ENCODE data around the gene CLCA2.

The CLCA2 gene

GRCh38 chr1:86423873-86424272 is at the start of gene CLCA2:
Gene CLCA2 (plus strand): TSS chr1:86424171. CDS start chr1:86424248, 77 bp downstream.
- DNase-seq, result no peak

DNA sequence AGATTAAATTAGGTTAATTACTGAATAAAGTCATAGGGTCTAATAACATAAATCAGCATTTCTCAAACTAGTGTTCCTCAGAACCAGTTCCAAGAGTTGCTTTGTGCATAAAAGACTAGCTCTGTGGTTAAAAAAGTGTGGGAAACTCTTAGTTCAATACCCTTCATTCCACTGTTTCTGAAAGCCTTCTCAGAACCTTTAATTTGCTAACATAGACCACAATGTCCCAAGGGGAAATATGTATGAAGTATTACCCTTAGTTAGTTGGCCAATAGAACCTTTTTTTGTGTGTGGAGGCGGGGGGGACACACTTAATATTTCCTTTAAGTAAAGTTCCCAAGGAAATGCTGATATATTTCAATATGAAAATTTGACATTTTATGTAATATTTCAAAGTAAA is 48.3 kb upstream of the CLCA2 start:
- no peak for DNase-seq

- DNase-seq, result no peak
Measured at GRCh38 chr1:86377341-86377740, 46.6 kb upstream of the CLCA2 start.

GRCh38 chr1:86378813-86379212 is 45.2 kb upstream of the CLCA2 start:
- no peak for DNase-seq

GRCh38 chr1:86380257-86380861 is 43.6 kb upstream of the CLCA2 start:
- DNase-seq, result peak; percentile 28

- DNase-seq, result no peak
Measured at GRCh38 chr1:86381223-86381622, 42.7 kb upstream of the CLCA2 start.

GRCh38 chr1:86382878-86383277 is 41.1 kb upstream of the CLCA2 start:
- DNase-seq, result no peak

DNA sequence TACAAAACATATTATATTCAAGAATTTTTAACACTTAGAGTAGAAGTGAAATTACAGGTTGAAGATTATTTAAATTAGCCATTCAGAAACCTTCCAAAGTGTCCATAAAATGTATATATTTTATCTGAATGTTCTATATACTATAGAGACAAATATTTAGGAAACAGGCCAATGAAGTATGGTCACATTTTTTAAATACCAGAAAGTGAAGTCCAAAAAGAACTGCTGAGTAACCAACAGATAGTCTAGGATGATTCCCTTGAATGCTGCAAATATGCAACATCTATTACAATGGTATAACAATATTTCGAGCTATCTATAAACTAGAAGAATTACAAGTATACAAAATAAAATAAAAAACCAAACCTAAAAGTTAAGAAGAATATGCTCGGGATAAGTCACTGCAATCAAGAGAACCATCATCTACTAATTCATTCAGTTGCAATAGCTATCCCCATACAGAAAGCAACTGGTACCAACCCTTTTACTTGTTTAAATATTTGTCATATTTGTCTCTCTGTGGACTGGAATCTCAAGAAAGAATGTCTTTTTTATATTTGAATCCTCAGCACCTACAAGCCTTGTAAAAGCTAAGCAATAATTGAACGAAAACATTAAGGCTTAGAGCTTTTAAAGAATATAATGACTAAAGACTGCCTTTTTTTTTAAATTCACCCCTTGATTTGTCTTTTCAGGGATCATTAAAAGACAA is 35.9 kb upstream of the CLCA2 start:
- DNase-seq, result no peak

GRCh38 chr1:86388777-86389176 is 35.2 kb upstream of the CLCA2 start:
- no peak for DNase-seq

DNA sequence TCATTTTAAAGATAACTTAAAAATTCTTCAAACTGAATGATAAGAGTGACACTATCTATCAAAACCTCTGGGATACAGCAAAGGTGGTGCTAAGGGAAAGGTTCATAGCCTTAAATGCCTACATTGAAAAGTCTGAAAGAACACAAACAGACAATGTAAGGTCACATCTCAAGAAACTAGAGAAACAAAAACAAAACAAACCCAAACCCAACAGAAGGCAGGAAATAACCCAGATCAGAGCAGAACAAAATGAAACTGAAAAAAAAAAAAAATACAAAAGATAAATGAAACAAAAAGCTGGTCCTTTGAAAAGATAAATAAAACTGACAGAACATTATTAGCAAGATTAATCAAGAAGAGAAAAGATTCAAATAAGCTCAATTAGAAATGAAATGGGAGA is 34.7 kb upstream of the CLCA2 start:
- DNase-seq, result no peak

- DNase-seq, result no peak
Measured at GRCh38 chr1:86394416-86394815, 29.6 kb upstream of the CLCA2 start.

DNA sequence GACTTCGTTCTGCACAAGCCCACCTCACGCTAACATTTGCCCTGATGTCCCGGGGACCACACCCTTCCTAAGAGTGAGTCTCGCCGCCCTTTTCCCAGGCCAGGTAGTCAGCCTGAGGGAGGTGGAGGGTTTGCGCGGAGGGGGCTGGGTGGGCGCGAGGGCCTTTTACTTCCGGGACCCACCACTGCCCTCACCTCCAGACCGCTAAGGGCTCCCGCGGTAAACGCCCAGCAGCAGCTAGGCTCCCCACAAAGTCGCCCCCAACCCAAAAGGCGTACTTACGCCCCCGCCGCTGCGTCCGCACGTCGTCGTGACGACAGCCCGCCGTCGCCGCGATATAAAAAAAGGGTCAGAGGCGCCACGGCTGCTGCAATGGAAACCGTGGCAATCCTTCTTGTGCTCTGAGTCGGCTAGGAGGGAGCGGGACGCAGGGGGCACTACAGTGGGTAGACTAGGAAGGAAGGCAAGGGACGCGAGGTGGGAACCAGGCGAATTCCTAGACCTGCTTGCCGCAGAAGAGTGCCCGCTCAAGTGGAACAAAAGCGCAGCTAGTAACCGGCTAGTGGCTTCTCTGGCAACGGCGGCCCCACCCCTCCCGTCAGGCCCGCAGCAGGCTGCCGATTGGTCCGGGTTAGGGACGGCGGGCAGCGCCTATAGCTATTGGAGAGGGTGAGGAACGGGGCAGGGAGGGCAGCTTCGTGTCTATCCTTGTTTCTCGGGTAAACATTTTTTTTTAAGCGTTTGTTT is 28.0 kb upstream of the CLCA2 start, which contains the start of gene ODF2L:
Gene ODF2L (minus strand): TSS at position 573 of the 747 bp plus-strand sequence. CDS start 9,296 bp downstream, outside the sequence.
- DNase-seq, result peak; percentile 81

DNA sequence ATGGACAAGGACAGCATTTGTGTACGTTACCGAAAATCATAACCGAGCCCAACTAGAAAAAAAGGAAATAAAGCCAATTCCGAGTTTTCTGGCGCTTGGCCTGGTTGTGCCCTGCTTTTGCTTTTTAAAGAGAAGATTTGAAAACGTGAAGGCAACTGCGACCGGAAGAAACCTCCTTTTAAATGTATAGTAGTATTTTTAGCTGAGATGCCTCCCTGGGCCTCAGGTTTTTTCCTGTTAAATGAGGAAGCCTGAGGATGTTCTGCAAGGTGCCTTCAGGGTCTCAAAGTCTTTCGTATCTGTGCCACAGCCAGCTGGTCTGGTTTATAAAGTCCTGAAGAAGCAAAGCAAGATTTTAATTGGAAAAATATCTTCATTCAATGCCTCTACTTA is 27.5 kb upstream of the CLCA2 start:
- DNase-seq, result peak; percentile 10

DNA sequence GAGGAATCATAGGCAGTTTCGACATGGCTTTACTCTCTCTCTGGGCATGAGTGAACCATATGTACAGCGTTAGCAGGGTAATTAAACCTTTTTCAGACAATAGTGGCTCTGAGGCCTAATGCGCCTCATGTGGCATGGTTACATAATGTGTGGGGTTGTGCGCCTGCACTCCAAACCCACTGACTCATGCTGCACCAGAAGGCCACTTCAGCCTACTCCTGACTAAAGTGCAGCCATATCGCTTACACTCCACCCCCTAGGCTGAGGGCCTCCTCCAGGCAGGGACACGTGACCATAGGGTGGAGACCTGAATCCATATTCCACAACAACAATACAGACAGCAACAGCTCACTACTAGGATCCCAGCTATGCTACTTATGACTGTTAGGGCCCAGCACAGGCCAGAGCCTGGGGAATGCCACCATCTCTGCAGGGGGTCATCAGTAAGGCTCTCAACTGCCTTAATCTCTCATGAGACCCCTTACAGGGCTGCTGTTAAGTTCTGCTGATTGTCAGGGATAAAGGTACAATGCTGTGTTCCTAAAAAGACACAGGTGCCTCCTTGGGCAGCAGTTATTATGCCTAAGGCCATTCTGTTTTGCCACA is 14.5 kb upstream of the CLCA2 start:
- no peak for DNase-seq

- no peak for DNase-seq
Measured at GRCh38 chr1:86410879-86411278, 13.1 kb upstream of the CLCA2 start.

GRCh38 chr1:86416343-86416742 is 7.6 kb upstream of the CLCA2 start:
- no peak for DNase-seq

DNA sequence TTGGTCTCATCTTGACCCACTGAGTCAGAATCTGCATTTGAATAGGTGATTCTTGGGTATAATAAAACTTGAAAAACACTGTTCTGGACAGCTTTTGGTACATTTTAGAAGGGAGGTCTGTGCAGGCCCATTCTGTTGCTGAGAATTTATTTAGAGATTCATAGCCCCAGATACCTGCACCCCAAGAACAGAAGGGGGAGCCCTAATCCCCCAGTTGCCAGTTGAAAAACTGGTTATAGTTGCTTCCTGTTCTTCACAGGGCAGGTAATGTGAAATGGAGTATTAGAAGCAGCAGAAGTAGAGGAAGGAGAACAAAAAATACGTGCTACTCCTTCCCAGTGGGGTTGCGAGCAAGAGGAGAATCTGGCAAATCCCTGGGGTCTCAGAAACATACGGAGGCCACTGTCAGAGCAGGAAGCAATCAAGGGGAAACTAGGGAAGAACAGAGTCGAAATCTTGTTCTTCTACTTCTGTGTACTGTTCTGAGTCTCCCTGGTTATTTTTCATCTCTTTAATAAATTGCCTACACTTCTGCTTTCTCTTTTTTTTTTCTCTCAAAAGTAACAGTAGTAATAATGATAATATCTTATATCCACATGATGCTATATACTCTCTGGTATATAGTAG is 4.6 kb upstream of the CLCA2 start:
- peak; percentile 9 for DNase-seq

DNA sequence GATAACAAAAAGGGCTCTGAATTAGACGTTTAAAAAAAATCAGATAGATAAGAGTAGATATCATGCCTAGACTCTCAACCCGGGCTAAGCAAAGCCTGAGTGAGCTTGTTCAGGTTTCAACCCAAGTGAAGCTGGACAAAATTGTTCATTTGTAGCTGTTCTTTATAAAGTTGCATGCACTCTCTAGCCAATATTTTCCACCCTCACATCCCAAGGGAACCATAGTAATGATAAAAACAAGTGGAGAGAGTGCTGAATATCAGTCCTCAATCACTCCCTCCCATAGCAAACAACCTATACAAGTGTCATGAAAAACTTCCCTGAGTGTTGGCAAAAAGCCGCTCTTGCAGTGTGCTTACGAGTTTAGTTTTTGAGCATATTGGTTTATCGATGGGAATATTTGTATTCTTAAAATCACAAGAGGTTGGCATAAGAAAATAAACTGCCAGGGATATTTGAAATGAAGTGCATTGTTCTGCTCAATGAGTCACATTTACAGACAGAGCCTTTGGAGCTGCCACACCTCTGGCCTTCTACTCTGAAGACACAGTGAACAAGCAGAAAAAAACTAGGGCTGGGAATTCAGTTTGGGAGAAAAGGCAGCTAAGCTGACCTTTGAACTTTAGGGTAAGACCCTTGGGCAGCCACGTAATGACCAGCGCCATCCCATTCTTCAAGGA is 2.2 kb upstream of the CLCA2 start:
- no peak for DNase-seq

GRCh38 chr1:86423473-86423872 is 498 bp upstream of the CLCA2 start:
- no peak for DNase-seq

DNA sequence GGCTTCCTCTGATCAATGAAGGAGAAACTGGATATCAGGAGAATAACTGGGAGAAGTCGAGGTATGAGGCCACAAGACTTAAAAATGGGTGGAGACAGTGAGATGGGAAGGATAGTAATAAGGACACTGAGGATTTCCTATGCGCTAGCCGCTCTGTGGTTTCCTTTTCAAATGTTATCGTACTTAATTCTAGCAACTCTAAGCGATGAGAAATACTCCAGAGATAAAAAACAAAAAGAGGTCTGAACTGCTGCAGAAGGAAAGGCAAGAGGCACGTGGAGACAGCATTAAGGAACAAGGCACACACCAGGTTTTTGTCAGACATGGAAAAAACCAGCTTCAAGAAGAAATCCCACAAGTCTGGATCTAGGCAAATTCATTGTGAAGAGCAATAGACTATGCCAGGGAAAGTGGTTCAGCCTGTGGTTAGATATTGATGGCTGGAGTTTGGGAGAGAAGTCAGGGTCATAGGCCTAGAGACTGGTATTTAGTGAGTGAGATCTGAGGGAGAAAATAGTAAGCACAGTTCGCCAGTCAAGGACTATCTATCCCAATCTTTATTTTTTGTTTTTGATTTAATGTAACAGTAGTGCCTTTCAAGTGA is 5.3 kb downstream of the CLCA2 start:
- no peak for DNase-seq

- DNase-seq, result peak; percentile 51
Measured at GRCh38 chr1:86429835-86430234, 5.9 kb downstream of the CLCA2 start.

- no peak for DNase-seq
Measured at GRCh38 chr1:86430376-86430775, 6.4 kb downstream of the CLCA2 start.

Measured in GDM1 (cell line).